WTC11 (cell line): ENCODE results near the gene ZBTB8A. TPM values are rescaled to one million over a fixed set of nuclear protein-coding genes. Genes with fewer than 3 reads are reported as not detected.

Source experiments
- ATAC-seq: fragments of 200-7000 bp; cut with Tn5 transposase; 2 replicates; pipeline ENCODE4 v1.10.0; 2021; ENCODE audit warnings: mild to moderate bottlenecking, moderate library complexity
- CTCF ChIA-PET: fragments of 300-600 bp; sonication (Branson Sonifier 250); formaldehyde crosslinking; loops from one replicate; lab custom pipeline; 2021; ENCODE audit warnings: antibody characterized with exemption; lab: Charles Lee
- POLR2A ChIA-PET: fragments of 350-600 bp; sonication (Branson Sonifier 250); formaldehyde crosslinking; loops from one replicate; lab custom pipeline; 2021; ENCODE audit warnings: antibody characterized with exemption; lab: Charles Lee
- DNase-seq: peaks from one replicate; pipeline ENCODE4 v3.0.0; 2021; ENCODE audit warnings: low spot score
- H3K27ac Mint-ChIP-seq: 2 replicates; pipeline ENCODE4 v1.8.0; 2021; ENCODE audit warnings: mixed read lengths
- H3K27me3 Mint-ChIP-seq: 2 replicates; pipeline ENCODE4 v1.8.0; 2021; ENCODE audit warnings: low read depth, mild to moderate bottlenecking, moderate library complexity, mixed read lengths
- H3K36me3 Mint-ChIP-seq: 2 replicates; pipeline ENCODE4 v1.8.0; 2021; ENCODE audit warnings: mixed read lengths
- H3K4me1 Mint-ChIP-seq: 2 replicates; pipeline ENCODE4 v1.8.0; 2022; ENCODE audit warnings: mixed read lengths
- H3K4me3 Mint-ChIP-seq: 2 replicates; pipeline ENCODE4 v1.8.0; 2021; ENCODE audit warnings: mild to moderate bottlenecking, moderate library complexity, mixed read lengths
- H3K9me3 Mint-ChIP-seq: 2 replicates; pipeline ENCODE4 v1.8.0; 2021; ENCODE audit warnings: mixed read lengths
- CBFB ChIP-seq: sonication (generic); formaldehyde crosslinking; IDR thresholded peaks from 2 replicates; pipeline ENCODE4 v1.8.1; 2022; ENCODE audit warnings: mild to moderate bottlenecking, low read depth, missing genetic modification reagents
- CREM ChIP-seq: sonication (generic); formaldehyde crosslinking; IDR thresholded peaks from 2 replicates; pipeline ENCODE4 v1.8.1; 2022; ENCODE audit warnings: mild to moderate bottlenecking, missing genetic modification reagents, moderate library complexity
- ETV6 ChIP-seq: sonication (generic); formaldehyde crosslinking; IDR thresholded peaks from 2 replicates; pipeline ENCODE4 v1.8.1; 2022; ENCODE audit warnings: mild to moderate bottlenecking, missing genetic modification reagents
- FOXJ3 ChIP-seq: sonication (generic); formaldehyde crosslinking; IDR thresholded peaks from 2 replicates; pipeline ENCODE4 v1.9.0; 2021; ENCODE audit warnings: missing genetic modification reagents, mild to moderate bottlenecking, borderline replicate concordance
- FOXK1 ChIP-seq: sonication (generic); formaldehyde crosslinking; IDR thresholded peaks from 2 replicates; pipeline ENCODE4 v1.8.0; 2022; ENCODE audit warnings: mild to moderate bottlenecking, moderate library complexity, missing genetic modification reagents
- FOXP4 ChIP-seq: sonication (generic); formaldehyde crosslinking; IDR thresholded peaks from 2 replicates; pipeline ENCODE4 v1.8.0; 2022; ENCODE audit warnings: mild to moderate bottlenecking, missing genetic modification reagents
- NFYB ChIP-seq: sonication (generic); formaldehyde crosslinking; conservative IDR thresholded peaks from 2 replicates; pipeline ENCODE4 v1.8.0; 2022; ENCODE audit warnings: low read depth, missing genetic modification reagents
- PRRX2 ChIP-seq: fragments of 250-450 bp; sonication (Bioruptor Pico); IDR thresholded peaks from 2 replicates; pipeline ENCODE4 v1.8.0; 2021; ENCODE audit warnings: mild to moderate bottlenecking
- SMAD4 ChIP-seq: sonication (generic); formaldehyde crosslinking; IDR thresholded peaks from 2 replicates; pipeline ENCODE4 v1.8.0; 2022; ENCODE audit warnings: mild to moderate bottlenecking, missing genetic modification reagents
- SP1 ChIP-seq: sonication (generic); formaldehyde crosslinking; conservative IDR thresholded peaks from 2 replicates; pipeline ENCODE4 v1.8.1; 2022; ENCODE audit warnings: missing genetic modification reagents
- TEAD1 ChIP-seq: sonication (generic); formaldehyde crosslinking; IDR thresholded peaks from 2 replicates; pipeline ENCODE4 v1.8.0; 2022; ENCODE audit warnings: mild to moderate bottlenecking, missing genetic modification reagents
- USF1 ChIP-seq: sonication (generic); formaldehyde crosslinking; IDR thresholded peaks from 2 replicates; pipeline ENCODE4 v1.8.0; 2022; ENCODE audit warnings: mild to moderate bottlenecking, missing genetic modification reagents
- ZNF263 ChIP-seq: sonication (generic); formaldehyde crosslinking; IDR thresholded peaks from 2 replicates; pipeline ENCODE4 v1.8.1; 2022; ENCODE audit warnings: low read depth, mild to moderate bottlenecking, moderate library complexity, missing genetic modification reagents
- ZNF281 ChIP-seq: sonication (generic); formaldehyde crosslinking; IDR thresholded peaks from 2 replicates; pipeline ENCODE4 v1.8.0; 2023; ENCODE audit warnings: mild to moderate bottlenecking, missing genetic modification reagents
- ZSCAN18 ChIP-seq: fragments of 250-450 bp; sonication (Bioruptor Pico); IDR thresholded peaks from 2 replicates; pipeline ENCODE4 v2.1.2; 2022; ENCODE audit warnings: mild to moderate bottlenecking, moderate library complexity
- total RNA-seq: library from RNA; stranded (reverse); gene quantifications from 3 replicates; pipeline ENCODE4 v1.2.3, GENCODE V29; 2021
- TF ChIP-seq, protein P1 (sequence below): sonication (generic); formaldehyde crosslinking; IDR thresholded peaks from 2 replicates; pipeline ENCODE4 v1.8.1; 2023; ENCODE audit warnings: mild to moderate bottlenecking, missing genetic modification reagents, moderate library complexity
- TF ChIP-seq, protein P2 (sequence below): sonication (generic); formaldehyde crosslinking; IDR thresholded peaks from 2 replicates; pipeline ENCODE4 v1.8.1; 2022; ENCODE audit warnings: mild to moderate bottlenecking, moderate library complexity, missing genetic modification reagents
- TF ChIP-seq, protein P3 (sequence below): sonication (generic); formaldehyde crosslinking; IDR thresholded peaks from 2 replicates; pipeline ENCODE4 v1.8.1; 2023; ENCODE audit warnings: mild to moderate bottlenecking, missing genetic modification reagents
- TF ChIP-seq, protein P4 (sequence below): sonication (generic); formaldehyde crosslinking; IDR thresholded peaks from 2 replicates; pipeline ENCODE4 v1.8.1; 2023; ENCODE audit warnings: mild to moderate bottlenecking, missing genetic modification reagents, borderline replicate concordance

Gene ZBTB8A
- total RNA-seq, 1 experiment from 2014 or later = 7.7 TPM

DNA sequence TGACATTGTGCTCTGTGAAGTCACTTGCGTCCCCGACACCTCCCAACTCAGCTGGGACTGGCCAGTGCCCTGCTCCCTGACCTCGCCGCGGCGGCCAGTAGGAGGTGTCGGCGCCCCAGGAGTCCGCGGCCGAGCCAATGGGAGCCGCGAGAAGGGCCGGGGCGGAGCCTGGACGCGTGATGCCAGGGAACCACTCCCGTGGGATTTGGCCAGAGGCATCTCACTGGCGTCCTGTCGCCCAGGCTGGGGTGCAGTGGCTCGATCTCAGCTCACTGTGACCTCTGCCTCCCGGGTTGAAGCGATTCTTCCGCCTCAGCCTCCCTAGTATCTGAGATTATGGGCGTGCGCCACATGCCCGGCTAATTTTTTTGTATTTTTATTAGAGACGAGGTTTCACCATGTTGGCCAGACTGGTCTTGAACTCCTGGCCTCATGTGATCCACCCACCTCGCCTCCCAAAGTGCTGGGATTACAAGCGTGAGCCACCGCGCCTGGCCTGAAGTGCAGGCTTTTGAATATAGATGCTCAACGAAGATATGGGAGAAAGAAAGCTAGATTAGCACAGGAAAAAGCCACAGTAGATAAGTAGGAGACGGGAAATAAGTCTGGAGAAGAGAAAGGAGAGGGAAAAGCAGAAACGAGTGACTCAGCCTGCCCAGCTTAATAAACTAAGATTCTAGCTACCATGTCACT lies 73.1 kb downstream of the ZBTB8A start:
- Mint-ChIP-seq H3K36me3 (no peaks in the 10 kb centered on the region), H3K27ac (peak overlapping the region; percentile 10), H3K4me1 (peaks cover 5% of the 10 kb centered on the region), H3K4me3 (peak overlapping the region; percentile 75), H3K27me3 (no peaks in the 10 kb centered on the region), H3K9me3 (no peaks in the 10 kb centered on the region)
- ATAC-seq (peak; percentile 99), DNase-seq (peak; percentile 90)
- TF ChIP-seq CREM (CRISPR knock-in tag) (peak; percentile 55; the same call in 1 of the 2 replicates), TEAD1 (CRISPR knock-in tag) (no peak), FOXP4 (CRISPR knock-in tag) (no peak), USF1 (CRISPR knock-in tag) (peak; percentile 75), SMAD4 (CRISPR knock-in tag) (no peak), NFYB (CRISPR knock-in tag) (peak; percentile 78), ZNF281 (CRISPR knock-in tag) (no peak), SP1 (CRISPR knock-in tag) (peak; percentile 75), ETV6 (0 out of 2 replicates have a peak, but pooled peaks have one; percentile 69), FOXK1 (0 out of 2 replicates have a peak, but pooled peaks have one; percentile 22)
- TF ChIP-seq, protein P1, sequence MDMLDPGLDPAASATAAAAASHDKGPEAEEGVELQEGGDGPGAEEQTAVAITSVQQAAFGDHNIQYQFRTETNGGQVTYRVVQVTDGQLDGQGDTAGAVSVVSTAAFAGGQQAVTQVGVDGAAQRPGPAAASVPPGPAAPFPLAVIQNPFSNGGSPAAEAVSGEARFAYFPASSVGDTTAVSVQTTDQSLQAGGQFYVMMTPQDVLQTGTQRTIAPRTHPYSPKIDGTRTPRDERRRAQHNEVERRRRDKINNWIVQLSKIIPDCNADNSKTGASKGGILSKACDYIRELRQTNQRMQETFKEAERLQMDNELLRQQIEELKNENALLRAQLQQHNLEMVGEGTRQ (CRISPR knock-in tag) = peak; percentile 75
- TF ChIP-seq, protein P2, sequence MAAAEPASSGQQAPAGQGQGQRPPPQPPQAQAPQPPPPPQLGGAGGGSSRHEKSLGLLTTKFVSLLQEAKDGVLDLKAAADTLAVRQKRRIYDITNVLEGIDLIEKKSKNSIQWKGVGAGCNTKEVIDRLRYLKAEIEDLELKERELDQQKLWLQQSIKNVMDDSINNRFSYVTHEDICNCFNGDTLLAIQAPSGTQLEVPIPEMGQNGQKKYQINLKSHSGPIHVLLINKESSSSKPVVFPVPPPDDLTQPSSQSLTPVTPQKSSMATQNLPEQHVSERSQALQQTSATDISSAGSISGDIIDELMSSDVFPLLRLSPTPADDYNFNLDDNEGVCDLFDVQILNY = 0 out of 2 replicates have a peak, but pooled peaks have one; percentile 36
- CTCF ChIA-PET = interaction anchor here (0.7 to 2.4 kb wide), 3 partner anchors 75 to 160 kb away, joined by 3 to 14 read pairs (median 3); no protein-coding TSS in a partner anchor
- POLR2A ChIA-PET = interaction anchor here (1.5 kb wide), 1 partner anchor 39 kb away, joined by 7 read pairs; the partner anchor contains the start of gene RBBP4

DNA sequence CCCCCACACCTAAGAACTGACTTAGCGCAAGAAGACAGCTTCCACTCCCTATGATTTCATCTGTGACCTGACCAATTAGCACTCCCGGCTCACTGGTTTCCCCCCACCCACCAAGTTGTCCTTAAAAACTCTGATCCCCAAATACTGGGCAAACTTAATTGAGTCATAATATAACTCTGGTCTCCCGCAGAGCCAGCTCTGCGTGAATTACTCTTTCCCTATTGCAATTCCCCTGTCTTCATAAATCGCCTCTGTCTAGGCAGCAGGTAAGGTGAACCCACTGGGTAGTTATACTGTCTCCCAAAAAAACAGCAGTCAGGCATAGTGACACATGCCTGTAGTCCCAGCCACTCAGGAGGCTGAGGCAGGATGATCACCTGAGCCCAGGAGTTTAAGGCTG lies 74.2 kb downstream of the ZBTB8A start:
- ATAC-seq = no peak
- Mint-ChIP-seq H3K27me3 (no peaks in the 10 kb centered on the region), H3K4me3 (no peak overlapping the region), H3K27ac (no peak overlapping the region; the same call in none of the 2 replicates), H3K9me3 (no peaks in the 10 kb centered on the region), H3K4me1 (peaks cover 5% of the 10 kb centered on the region), H3K36me3 (no peaks in the 10 kb centered on the region)
- DNase-seq = no peak
- ChIA-PET CTCF (no interaction called here), POLR2A (interaction anchor here (1.5 kb wide), 1 partner anchor 38 kb away, joined by 7 read pairs; the partner anchor contains the start of gene RBBP4)
- TF ChIP-seq SP1 (CRISPR knock-in tag) (no peak), PRRX2 (CRISPR knock-in tag) (no peak), ETV6 (no peak), CBFB (CRISPR knock-in tag) (no peak), FOXJ3 (no peak), ZNF263 (CRISPR knock-in tag) (no peak), ZSCAN18 (no peak)
- TF ChIP-seq, protein P3, sequence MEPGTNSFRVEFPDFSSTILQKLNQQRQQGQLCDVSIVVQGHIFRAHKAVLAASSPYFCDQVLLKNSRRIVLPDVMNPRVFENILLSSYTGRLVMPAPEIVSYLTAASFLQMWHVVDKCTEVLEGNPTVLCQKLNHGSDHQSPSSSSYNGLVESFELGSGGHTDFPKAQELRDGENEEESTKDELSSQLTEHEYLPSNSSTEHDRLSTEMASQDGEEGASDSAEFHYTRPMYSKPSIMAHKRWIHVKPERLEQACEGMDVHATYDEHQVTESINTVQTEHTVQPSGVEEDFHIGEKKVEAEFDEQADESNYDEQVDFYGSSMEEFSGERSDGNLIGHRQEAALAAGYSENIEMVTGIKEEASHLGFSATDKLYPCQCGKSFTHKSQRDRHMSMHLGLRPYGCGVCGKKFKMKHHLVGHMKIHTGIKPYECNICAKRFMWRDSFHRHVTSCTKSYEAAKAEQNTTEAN (CRISPR knock-in tag) = no peak
- TF ChIP-seq, protein P4, sequence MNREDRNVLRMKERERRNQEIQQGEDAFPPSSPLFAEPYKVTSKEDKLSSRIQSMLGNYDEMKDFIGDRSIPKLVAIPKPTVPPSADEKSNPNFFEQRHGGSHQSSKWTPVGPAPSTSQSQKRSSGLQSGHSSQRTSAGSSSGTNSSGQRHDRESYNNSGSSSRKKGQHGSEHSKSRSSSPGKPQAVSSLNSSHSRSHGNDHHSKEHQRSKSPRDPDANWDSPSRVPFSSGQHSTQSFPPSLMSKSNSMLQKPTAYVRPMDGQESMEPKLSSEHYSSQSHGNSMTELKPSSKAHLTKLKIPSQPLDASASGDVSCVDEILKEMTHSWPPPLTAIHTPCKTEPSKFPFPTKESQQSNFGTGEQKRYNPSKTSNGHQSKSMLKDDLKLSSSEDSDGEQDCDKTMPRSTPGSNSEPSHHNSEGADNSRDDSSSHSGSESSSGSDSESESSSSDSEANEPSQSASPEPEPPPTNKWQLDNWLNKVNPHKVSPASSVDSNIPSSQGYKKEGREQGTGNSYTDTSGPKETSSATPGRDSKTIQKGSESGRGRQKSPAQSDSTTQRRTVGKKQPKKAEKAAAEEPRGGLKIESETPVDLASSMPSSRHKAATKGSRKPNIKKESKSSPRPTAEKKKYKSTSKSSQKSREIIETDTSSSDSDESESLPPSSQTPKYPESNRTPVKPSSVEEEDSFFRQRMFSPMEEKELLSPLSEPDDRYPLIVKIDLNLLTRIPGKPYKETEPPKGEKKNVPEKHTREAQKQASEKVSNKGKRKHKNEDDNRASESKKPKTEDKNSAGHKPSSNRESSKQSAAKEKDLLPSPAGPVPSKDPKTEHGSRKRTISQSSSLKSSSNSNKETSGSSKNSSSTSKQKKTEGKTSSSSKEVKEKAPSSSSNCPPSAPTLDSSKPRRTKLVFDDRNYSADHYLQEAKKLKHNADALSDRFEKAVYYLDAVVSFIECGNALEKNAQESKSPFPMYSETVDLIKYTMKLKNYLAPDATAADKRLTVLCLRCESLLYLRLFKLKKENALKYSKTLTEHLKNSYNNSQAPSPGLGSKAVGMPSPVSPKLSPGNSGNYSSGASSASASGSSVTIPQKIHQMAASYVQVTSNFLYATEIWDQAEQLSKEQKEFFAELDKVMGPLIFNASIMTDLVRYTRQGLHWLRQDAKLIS (CRISPR knock-in tag) = no peak
